Mammary epithelial cell (primary cell): ENCODE data around the gene SRC.

ENCODE experiments used
- CTCF ChIP-seq, 2 donors: IDR thresholded peaks in 1 of 2; conservative IDR thresholded peaks in 1 of 2; 2 replicates each; pipeline ENCODE4 v1.5.1; 2011 to 2012; ENCODE audit warnings: inconsistent platforms in 2 of 2, low read length in 2 of 2, mild to moderate bottlenecking in 2 of 2, control low read depth in 1 of 2, low read depth in 1 of 2; ENCODE audit not compliant: insufficient read depth in 1 of 2; ENCODE audit errors: extremely low read depth in 1 of 2
- EZH2 ChIP-seq: IDR thresholded peaks from 2 replicates; pipeline ENCODE4 v1.6.1; 2012; ENCODE audit warnings: low read length, inconsistent platforms, borderline replicate concordance

GRCh38 chr20:37378420-37378784 lies 32.5 kb downstream of the SRC start:
- no peak for TF ChIP-seq CTCF (conservative IDR thresholded peaks at IDR 0.05 in 1 of 2, IDR thresholded peaks at IDR 0.05 in 1 of 2; ENCODE audit: extremely low read depth in 1 of 2, insufficient read depth in 1 of 2, low read depth in 1 of 2, low read length in 2 of 2)
- TF ChIP-seq EZH2 = no peak
